SK-N-SH (cell line): ENCODE measurements around the gene GPRC6A. TPM values are rescaled to one million over a fixed set of nuclear protein-coding genes. Genes with fewer than 3 reads are reported as not detected.

ENCODE experiments used
- CTCF ChIA-PET: fragments of 300-600, 350-600 bp; formaldehyde crosslinking; extraction: SDS; loops from one replicate; lab custom pipeline; 2021; lab: Yijun Ruan, JAX
- POLR2A ChIA-PET: fragments of 350-600 bp; sonication (Branson Sonifier 250); formaldehyde crosslinking; extraction: SDS; loops from one replicate; lab custom pipeline; 2020; ENCODE audit warnings: antibody characterized with exemption, inconsistent platforms; lab: Yijun Ruan, JAX
- DNase-seq: peaks from one replicate; pipeline ENCODE4 v3.0.0; 2012
- H2AFZ ChIP-seq: fragments of 200-600 bp; sonication (generic); 2 replicates; pipeline ENCODE4 v1.8.1; 2016; ENCODE audit warnings: antibody characterized with exemption, mild to moderate bottlenecking, low read depth
- H3F3A ChIP-seq: fragments of 200-600 bp; sonication (generic); replicated peaks from 2 replicates; pipeline ENCODE3; 2016; ENCODE audit warnings: antibody characterized with exemption, mild to moderate bottlenecking; ENCODE audit not compliant: insufficient read depth
- H3K27ac ChIP-seq, 2 experiments: fragments of 200-500 bp in 1 of 2; fragments of 200-600 bp in 1 of 2; sonication (Bioruptor generic) in 1 of 2; sonication (generic), shearing (Covaris generic) in 1 of 2; 2 replicates each; pipeline versions ENCODE4 v1.5.1 to v1.6.1; 2014 to 2016; ENCODE audit warnings: low read depth in 2 of 2, inconsistent platforms in 1 of 2, low read length in 1 of 2, mild to moderate bottlenecking in 1 of 2, mixed read lengths in 1 of 2
- H3K27me3 ChIP-seq: fragments of 200-600 bp; sonication (generic), shearing (Covaris generic); 2 replicates; pipeline ENCODE4 v1.6.1; 2016; ENCODE audit warnings: mixed run types; ENCODE audit not compliant: insufficient read depth
- H3K36me3 ChIP-seq, 2 experiments: fragments of 200-500 bp in 1 of 2; fragments of 200-600 bp in 1 of 2; sonication (Bioruptor generic) in 1 of 2; sonication (generic) in 1 of 2; replicated peaks in 1 of 2; 2 replicates each; pipeline versions ENCODE3 to v1.5.1; 2014 to 2016; ENCODE audit warnings: low read length in 1 of 2, mild to moderate bottlenecking in 1 of 2; ENCODE audit not compliant: insufficient read depth in 2 of 2, control insufficient read depth in 1 of 2
- H3K4me1 ChIP-seq, 2 experiments: fragments of 200-500 bp in 1 of 2; fragments of 200-600 bp in 1 of 2; sonication (Bioruptor generic) in 1 of 2; sonication (generic), shearing (Covaris generic) in 1 of 2; 2 replicates each; pipeline versions ENCODE4 v1.5.1 to v1.6.1; 2014 to 2016; ENCODE audit warnings: low read depth in 1 of 2, low read length in 1 of 2, mixed run types in 1 of 2; ENCODE audit not compliant: insufficient read depth in 2 of 2, control insufficient read depth in 1 of 2
- H3K4me2 ChIP-seq: fragments of 200-600 bp; sonication (generic), shearing (Covaris generic); 2 replicates; pipeline ENCODE4 v1.6.1; 2017; ENCODE audit warnings: mixed run types
- H3K4me3 ChIP-seq, 2 experiments: fragments of 200-500 bp in 1 of 2; fragments of 200-600 bp in 1 of 2; sonication (Bioruptor generic) in 1 of 2; sonication (generic), shearing (Covaris generic) in 1 of 2; 2 replicates each; pipeline versions ENCODE4 v1.5.1 to v1.8.1; 2014 to 2016; ENCODE audit warnings: low read depth in 2 of 2, inconsistent platforms in 1 of 2, low read length in 1 of 2, mild to moderate bottlenecking in 1 of 2, mixed read lengths in 1 of 2, moderate library complexity in 1 of 2
- H3K79me2 ChIP-seq: fragments of 200-600 bp; sonication (generic); 2 replicates; pipeline ENCODE4 v1.8.1; 2017; ENCODE audit warnings: mild to moderate bottlenecking; ENCODE audit not compliant: insufficient read depth
- H3K9ac ChIP-seq: fragments of 200-600 bp; sonication (generic); 2 replicates; pipeline ENCODE4 v1.6.1; 2017; ENCODE audit warnings: mixed run types
- H3K9me2 ChIP-seq: fragments of 200-600 bp; sonication (generic); 2 replicates; pipeline ENCODE4 v1.6.1; 2017; ENCODE audit warnings: mixed run types
- H3K9me3 ChIP-seq: fragments of 200-600 bp; sonication (generic); 2 replicates; pipeline ENCODE4 v1.6.1; 2017; ENCODE audit warnings: mixed run types, mild to moderate bottlenecking, moderate library complexity
- H4K20me1 ChIP-seq: fragments of 200-600 bp; sonication (generic); 2 replicates; pipeline ENCODE4 v1.6.1; 2017; ENCODE audit warnings: mild to moderate bottlenecking, mixed run types; ENCODE audit not compliant: insufficient read depth
- EZH2phosphoT487 ChIP-seq: fragments of 200-600 bp; sonication (generic); IDR thresholded peaks from 2 replicates; pipeline ENCODE4 v1.6.1; 2017; ENCODE audit warnings: low read depth, mixed run types, mild to moderate bottlenecking, antibody characterized with exemption, moderate library complexity, borderline replicate concordance
- FOSL2 ChIP-seq: IDR thresholded peaks from 2 replicates; pipeline ENCODE4 v1.4.0; 2012; ENCODE audit warnings: low read depth, mild to moderate bottlenecking, moderate library complexity, borderline replicate concordance
- FOXJ3 ChIP-seq: sonication (generic); formaldehyde crosslinking; IDR thresholded peaks from 2 replicates; pipeline ENCODE4 v1.5.1; 2020; ENCODE audit warnings: mild to moderate bottlenecking, missing genetic modification reagents
- GATA2 ChIP-seq: sonication (generic); formaldehyde crosslinking; IDR thresholded peaks from 2 replicates; pipeline ENCODE4 v1.5.0; 2020; ENCODE audit warnings: mild to moderate bottlenecking, missing genetic modification reagents
- RAD21 ChIP-seq: IDR thresholded peaks from 2 replicates; pipeline ENCODE4 v1.6.1; 2012; ENCODE audit warnings: mild to moderate bottlenecking, low read length
- RFX5 ChIP-seq: IDR thresholded peaks from 2 replicates; pipeline ENCODE4 v1.6.1; 2012; ENCODE audit warnings: mild to moderate bottlenecking, improper control_type of control experiment, low read length
- SIN3A ChIP-seq: IDR thresholded peaks from 2 replicates; pipeline ENCODE4 v1.6.1; 2012; ENCODE audit warnings: low read depth, mild to moderate bottlenecking, low read length, moderate library complexity, borderline replicate concordance
- TAF1 ChIP-seq: IDR thresholded peaks from 2 replicates; pipeline ENCODE4 v1.6.1; 2012; ENCODE audit warnings: low read depth, mild to moderate bottlenecking, low read length, moderate library complexity, borderline replicate concordance
- TEAD4 ChIP-seq: IDR thresholded peaks from 2 replicates; pipeline ENCODE4 v1.4.0; 2012; ENCODE audit warnings: mild to moderate bottlenecking, borderline replicate concordance; ENCODE audit not compliant: insufficient read depth
- WGBS: methylation state at CpG from one replicate; pipeline ENCODE4 v1.1.6; 2017; ENCODE audit warnings: low lambda C conversion rate; 5-methylcytosine and 5-hydroxymethylcytosine counted together
- polyA plus RNA-seq, 3 experiments: library from polyadenylated mRNA; depleted of rRNA; stranded (reverse); fragments of >200 nt; gene quantifications; 2 replicates each; pipeline ENCODE4 v1.2.3, GENCODE V29; 2012
- TF ChIP-seq, protein P1 (sequence below): fragments of 150-350 bp; IDR thresholded peaks from 2 replicates; pipeline ENCODE4 v1.6.1; 2017; ENCODE audit warnings: antibody characterized with exemption, low read length, low read depth, borderline replicate concordance
- TF ChIP-seq, protein P2 (sequence below): IDR thresholded peaks from 2 replicates; pipeline ENCODE4 v1.4.0; 2012; ENCODE audit warnings: low read depth, borderline replicate concordance
- TF ChIP-seq, protein P3 (sequence below): fragments of 200-600 bp; sonication (generic); IDR thresholded peaks from 2 replicates; pipeline ENCODE4 v1.6.1; 2017; ENCODE audit warnings: antibody characterized with exemption, mild to moderate bottlenecking, moderate library complexity

GPRC6A gene
- polyA plus RNA-seq, 1 of the 3 experiments (the other 2 are of a cell fraction), result not detected

DNA sequence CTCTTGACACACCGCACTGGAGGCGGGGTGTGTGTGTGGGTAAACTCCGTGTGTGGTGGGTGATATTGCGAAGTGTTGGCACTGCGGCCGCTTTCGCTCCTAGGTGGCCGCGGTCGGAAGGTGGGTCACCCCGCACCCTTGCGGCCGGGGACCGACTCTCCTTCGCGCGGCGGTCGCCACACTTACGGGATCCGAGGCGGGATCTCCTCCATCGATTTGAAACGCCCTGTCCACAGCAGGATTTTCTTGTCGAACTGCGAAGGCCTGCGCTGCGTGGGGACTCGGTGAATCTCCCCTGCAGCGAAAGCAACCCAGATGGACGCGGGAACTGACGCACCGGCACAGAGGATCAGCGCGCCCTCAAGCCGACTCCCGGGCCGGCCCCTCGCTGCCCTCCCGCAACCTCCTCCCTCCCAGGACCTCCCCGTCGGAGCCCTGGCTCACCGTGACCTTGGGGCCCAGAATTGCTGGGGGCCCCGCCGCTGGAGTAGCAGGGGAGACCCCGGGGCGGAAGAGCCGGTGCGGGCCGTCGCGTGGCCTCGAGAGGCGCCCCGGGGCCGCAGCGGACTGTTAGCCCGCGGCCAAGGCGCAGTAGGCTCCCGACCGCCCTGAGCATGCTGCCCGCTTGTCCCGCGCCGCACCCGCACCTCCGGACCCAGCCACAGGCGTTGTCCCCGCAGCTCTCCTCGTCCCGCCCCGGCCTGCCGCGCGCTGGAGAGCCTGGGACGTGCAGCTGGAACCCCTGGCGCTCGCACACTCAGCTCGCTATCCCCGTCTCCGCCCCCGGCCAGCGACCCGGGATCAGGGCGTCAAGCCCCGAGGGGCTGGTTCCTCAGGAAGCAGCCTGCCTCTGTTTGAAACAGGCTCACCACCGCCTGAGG is 63.7 kb downstream of the GPRC6A start, which contains the start of gene FAM162B:
Gene FAM162B (minus strand): TSS at position 759 of the 881 bp plus-strand sequence. CDS start 143 bp downstream, at position 616.
- Histone ChIP-seq H3K9me3 (no peaks in the 10 kb centered on the region), H3K4me1 (peaks cover 0 to 11% of the 10 kb centered on the region in 2 experiments; a peak in 2 of 4 replicates), H3F3A (no peaks in the 10 kb centered on the region), H3K9me2 (no peaks in the 10 kb centered on the region), H4K20me1 (no peaks in the 10 kb centered on the region), H3K4me3 (peak within 1 kb of the TSS in 1 of 2 experiments; percentile 19; a peak in 2 of 4 replicates), H2AFZ (0 out of 2 replicates have a peak within 1 kb of the TSS, but pooled peaks have one; percentile 36), H3K4me2 (peak within 1 kb of the TSS; percentile 28; the same call in 1 of the 2 replicates), H3K36me3 (no peaks in the 10 kb centered on the region), H3K9ac (no peak within 1 kb of the TSS), H3K27ac (peak within 1 kb of the TSS in 1 of 2 experiments; percentile 75; a peak in 1 of 4 replicates), H3K27me3 (peaks cover 14% of the 10 kb centered on the region; the same call in 1 of the 2 replicates), H3K79me2 (no peaks in the 10 kb centered on the region)
- no peak for TF ChIP-seq TAF1
- TF ChIP-seq EZH2phosphoT487, result no peak
- TF ChIP-seq TEAD4, result no peak
- no peak for TF ChIP-seq RFX5
- TF ChIP-seq, protein P1, sequence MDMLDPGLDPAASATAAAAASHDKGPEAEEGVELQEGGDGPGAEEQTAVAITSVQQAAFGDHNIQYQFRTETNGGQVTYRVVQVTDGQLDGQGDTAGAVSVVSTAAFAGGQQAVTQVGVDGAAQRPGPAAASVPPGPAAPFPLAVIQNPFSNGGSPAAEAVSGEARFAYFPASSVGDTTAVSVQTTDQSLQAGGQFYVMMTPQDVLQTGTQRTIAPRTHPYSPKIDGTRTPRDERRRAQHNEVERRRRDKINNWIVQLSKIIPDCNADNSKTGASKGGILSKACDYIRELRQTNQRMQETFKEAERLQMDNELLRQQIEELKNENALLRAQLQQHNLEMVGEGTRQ, result no peak
- TF ChIP-seq GATA2, result no peak
- TF ChIP-seq, protein P2, sequence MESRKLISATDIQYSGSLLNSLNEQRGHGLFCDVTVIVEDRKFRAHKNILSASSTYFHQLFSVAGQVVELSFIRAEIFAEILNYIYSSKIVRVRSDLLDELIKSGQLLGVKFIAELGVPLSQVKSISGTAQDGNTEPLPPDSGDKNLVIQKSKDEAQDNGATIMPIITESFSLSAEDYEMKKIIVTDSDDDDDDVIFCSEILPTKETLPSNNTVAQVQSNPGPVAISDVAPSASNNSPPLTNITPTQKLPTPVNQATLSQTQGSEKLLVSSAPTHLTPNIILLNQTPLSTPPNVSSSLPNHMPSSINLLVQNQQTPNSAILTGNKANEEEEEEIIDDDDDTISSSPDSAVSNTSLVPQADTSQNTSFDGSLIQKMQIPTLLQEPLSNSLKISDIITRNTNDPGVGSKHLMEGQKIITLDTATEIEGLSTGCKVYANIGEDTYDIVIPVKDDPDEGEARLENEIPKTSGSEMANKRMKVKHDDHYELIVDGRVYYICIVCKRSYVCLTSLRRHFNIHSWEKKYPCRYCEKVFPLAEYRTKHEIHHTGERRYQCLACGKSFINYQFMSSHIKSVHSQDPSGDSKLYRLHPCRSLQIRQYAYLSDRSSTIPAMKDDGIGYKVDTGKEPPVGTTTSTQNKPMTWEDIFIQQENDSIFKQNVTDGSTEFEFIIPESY, result no peak
- TF ChIP-seq SIN3A, result no peak
- TF ChIP-seq RAD21, result no peak
- no peak for TF ChIP-seq FOSL2
- no peak for TF ChIP-seq FOXJ3
- TF ChIP-seq, protein P3, sequence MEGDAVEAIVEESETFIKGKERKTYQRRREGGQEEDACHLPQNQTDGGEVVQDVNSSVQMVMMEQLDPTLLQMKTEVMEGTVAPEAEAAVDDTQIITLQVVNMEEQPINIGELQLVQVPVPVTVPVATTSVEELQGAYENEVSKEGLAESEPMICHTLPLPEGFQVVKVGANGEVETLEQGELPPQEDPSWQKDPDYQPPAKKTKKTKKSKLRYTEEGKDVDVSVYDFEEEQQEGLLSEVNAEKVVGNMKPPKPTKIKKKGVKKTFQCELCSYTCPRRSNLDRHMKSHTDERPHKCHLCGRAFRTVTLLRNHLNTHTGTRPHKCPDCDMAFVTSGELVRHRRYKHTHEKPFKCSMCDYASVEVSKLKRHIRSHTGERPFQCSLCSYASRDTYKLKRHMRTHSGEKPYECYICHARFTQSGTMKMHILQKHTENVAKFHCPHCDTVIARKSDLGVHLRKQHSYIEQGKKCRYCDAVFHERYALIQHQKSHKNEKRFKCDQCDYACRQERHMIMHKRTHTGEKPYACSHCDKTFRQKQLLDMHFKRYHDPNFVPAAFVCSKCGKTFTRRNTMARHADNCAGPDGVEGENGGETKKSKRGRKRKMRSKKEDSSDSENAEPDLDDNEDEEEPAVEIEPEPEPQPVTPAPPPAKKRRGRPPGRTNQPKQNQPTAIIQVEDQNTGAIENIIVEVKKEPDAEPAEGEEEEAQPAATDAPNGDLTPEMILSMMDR, result no peak
- WGBS, result 38% methylated on average over 44 of the region's 89 CpGs
- DNase-seq, result peak; percentile 69
- POLR2A ChIA-PET, result interaction anchor here (0.6 kb wide), 1 partner anchor 914 kb away, joined by 3 read pairs; no protein-coding TSS in a partner anchor
- CTCF ChIA-PET, result interaction anchor here (0.6 to 2.0 kb wide), 3 partner anchors 11 to 918 kb away, joined by 3 to 9 read pairs (median 3); no protein-coding TSS in a partner anchor
